GM23248 (cell line): Measurements from ENCODE around the gene SLC13A5. TPM values are rescaled to one million over a fixed set of nuclear protein-coding genes. Genes with fewer than 3 reads are reported as not detected.
"Not testable (repeated sequence)": the region's sequence is repeated elsewhere in the genome, so short reads cannot be mapped to it uniquely, and the experiment has no call there.

Experiments used
- DNase-seq: peaks from one replicate; pipeline ENCODE4 v3.0.0-alpha.2; 2015
- H2AFZ ChIP-seq: fragments of 200-600 bp; sonication (generic); 2 replicates; pipeline ENCODE4 v1.6.1; 2016; ENCODE audit warnings: antibody characterized with exemption
- H3F3A ChIP-seq: fragments of 200-600 bp; sonication (generic); 2 replicates; pipeline ENCODE4 v1.6.1; 2016; ENCODE audit warnings: mild to moderate bottlenecking, antibody characterized with exemption, mixed run types; ENCODE audit not compliant: insufficient read depth
- H3K27ac ChIP-seq: fragments of 200-600 bp; sonication (generic); 2 replicates; pipeline ENCODE4 v1.5.1; 2016; ENCODE audit warnings: mild to moderate bottlenecking
- H3K27me3 ChIP-seq: fragments of 200-600 bp; sonication (generic); replicated peaks from 2 replicates; pipeline ENCODE4 v1.6.1; 2016; ENCODE audit warnings: mild to moderate bottlenecking; ENCODE audit not compliant: insufficient read depth
- H3K36me3 ChIP-seq: fragments of 200-600 bp; sonication (generic); 2 replicates; pipeline ENCODE4 v1.6.1; 2016; ENCODE audit warnings: low read depth, mild to moderate bottlenecking
- H3K4me1 ChIP-seq: fragments of 200-600 bp; sonication (generic); 2 replicates; pipeline ENCODE4 v1.6.1; 2016; ENCODE audit warnings: mild to moderate bottlenecking; ENCODE audit not compliant: insufficient read depth
- H3K4me2 ChIP-seq: fragments of 200-600 bp; sonication (generic); one replicate; pipeline ENCODE4 v1.6.1; 2016; ENCODE audit warnings: mild to moderate bottlenecking; ENCODE audit not compliant: unreplicated experiment
- H3K4me3 ChIP-seq: fragments of 200-600 bp; sonication (generic); 2 replicates; pipeline ENCODE4 v1.5.1; 2016; ENCODE audit warnings: mild to moderate bottlenecking
- H3K79me2 ChIP-seq: fragments of 200-600 bp; sonication (generic); 2 replicates; pipeline ENCODE4 v1.6.1; 2016; ENCODE audit warnings: mild to moderate bottlenecking; ENCODE audit not compliant: insufficient read depth
- H3K9ac ChIP-seq: fragments of 200-600 bp; sonication (generic); 2 replicates; pipeline ENCODE4 v1.6.1; 2016; ENCODE audit warnings: mild to moderate bottlenecking
- H3K9me2 ChIP-seq: fragments of 200-600 bp; sonication (generic); 2 replicates; pipeline ENCODE4 v1.6.1; 2016; ENCODE audit warnings: mixed run types, mild to moderate bottlenecking, moderate library complexity; ENCODE audit not compliant: insufficient read depth
- H3K9me3 ChIP-seq: fragments of 200-600 bp; sonication (generic); one replicate; pipeline ENCODE4 v1.6.1; 2017; ENCODE audit warnings: low read depth
- H4K20me1 ChIP-seq: fragments of 200-600 bp; sonication (generic); 2 replicates; pipeline ENCODE4 v1.6.0; 2016; ENCODE audit not compliant: insufficient read depth
- EZH2 ChIP-seq: fragments of 200-600 bp; sonication (generic); IDR thresholded peaks from 2 replicates; pipeline ENCODE4 v1.6.1; 2018; ENCODE audit warnings: antibody characterized with exemption, mild to moderate bottlenecking; ENCODE audit not compliant: insufficient read depth, poor library complexity, severe bottlenecking
- EZH2phosphoT487 ChIP-seq: fragments of 200-600 bp; sonication (generic); IDR thresholded peaks from 2 replicates; pipeline ENCODE4 v1.6.1; 2018; ENCODE audit warnings: antibody characterized with exemption, moderate library complexity, mild to moderate bottlenecking, low read depth; ENCODE audit not compliant: insufficient read depth
- WGBS, 2 experiments: methylation state at CpG; one replicate each; pipeline ENCODE4 v1.1.6; 2015 to 2017; ENCODE audit warnings: low lambda C conversion rate in 2 of 2, low coverage in 1 of 2; ENCODE audit errors: missing lambda C conversion rate in 2 of 2; 5-methylcytosine and 5-hydroxymethylcytosine counted together
- in situ Hi-C: fragments of 300-500 bp; cut with MboI; formaldehyde crosslinking; loops from 2 replicates; pipeline ENCODE4 v1.15.0; 2020
- polyA plus RNA-seq: library from polyadenylated mRNA; unstranded; fragments of >200 nt; fragmentation: Nextera tagmentation; extraction: Ambion mirVana; gene quantifications from 2 replicates; pipeline ENCODE4 v1.2.1, GENCODE V29; 2016
- total RNA-seq: library from RNA; depleted of rRNA; stranded (reverse); fragments of >200 nt; shearing (Covaris generic); gene quantifications from 2 replicates; pipeline ENCODE4 v1.2.3, GENCODE V29; 2014

SLC13A5 gene
- total and polyA plus RNA-seq, 2 experiments from 2014 or later: not detected

GRCh38 chr17:6695565-6695964 lies 17.6 kb downstream of the SLC13A5 start:
- Histone ChIP-seq H3K9ac (no peak overlapping the region), H3K27ac (no peak overlapping the region), H3K4me1 (no peaks in the 10 kb centered on the region), H2AFZ (no peak overlapping the region), H3K4me3 (no peak overlapping the region), H3K9me3 (no peaks in the 10 kb centered on the region), H3K36me3 (no peaks in the 10 kb centered on the region), H3K9me2 (no peaks in the 10 kb centered on the region), H3K27me3 (peaks cover 13% of the 10 kb centered on the region; the same call in 1 of the 2 replicates), H3K79me2 (no peaks in the 10 kb centered on the region), H4K20me1 (no peaks in the 10 kb centered on the region), H3K4me2 (no peak overlapping the region), H3F3A (no peaks in the 10 kb centered on the region)
- in situ Hi-C loops: no loop called here
- 63 to 65% methylated on average over 13 of the region's 13 CpGs for WGBS, 2 experiments
- TF ChIP-seq EZH2 (no peak), EZH2phosphoT487 (no peak)
- DNase-seq: no peak

DNA sequence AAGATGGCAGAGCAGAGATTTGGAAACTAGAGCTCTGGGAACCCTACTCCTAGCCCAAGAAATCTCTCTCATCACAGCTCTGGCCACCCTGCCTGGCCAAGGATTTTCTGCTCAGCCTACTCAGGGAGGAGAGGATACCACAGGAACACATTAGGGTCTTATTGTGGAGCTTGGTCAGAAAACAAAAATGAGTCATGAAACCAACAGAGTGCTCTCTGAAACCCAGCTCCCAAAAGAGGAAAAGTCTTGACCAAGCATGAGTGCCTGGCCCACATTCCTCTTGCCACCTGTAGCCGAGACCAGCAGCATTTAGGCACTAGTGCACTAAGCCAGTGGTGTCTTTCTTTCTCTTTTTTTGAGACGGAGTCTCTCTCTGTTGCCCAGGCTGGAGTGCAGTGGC lies 18.1 kb downstream of the SLC13A5 start:
- H3K4me1 ChIP-seq: no peaks in the 10 kb centered on the region
- no peaks in the 10 kb centered on the region for H3K36me3 ChIP-seq
- no peak overlapping the region for H3K9ac ChIP-seq
- in situ Hi-C loops: no loop called here
- H3K9me2 ChIP-seq: no peaks in the 10 kb centered on the region
- no peaks in the 10 kb centered on the region for H3K79me2 ChIP-seq
- H4K20me1 ChIP-seq: no peaks in the 10 kb centered on the region
- no peak for DNase-seq
- no peaks in the 10 kb centered on the region for H3F3A ChIP-seq
- no peak overlapping the region for H3K4me3 ChIP-seq
- H3K27ac ChIP-seq: no peak overlapping the region
- WGBS, 2 experiments: 60 to 66% methylated on average over 2 of the region's 2 CpGs
- H3K4me2 ChIP-seq: no peak overlapping the region
- H2AFZ ChIP-seq: no peak overlapping the region
- peaks cover 13% of the 10 kb centered on the region; the same call in 1 of the 2 replicates for H3K27me3 ChIP-seq
- no peaks in the 10 kb centered on the region for H3K9me3 ChIP-seq
- no peak for TF ChIP-seq EZH2

DNA sequence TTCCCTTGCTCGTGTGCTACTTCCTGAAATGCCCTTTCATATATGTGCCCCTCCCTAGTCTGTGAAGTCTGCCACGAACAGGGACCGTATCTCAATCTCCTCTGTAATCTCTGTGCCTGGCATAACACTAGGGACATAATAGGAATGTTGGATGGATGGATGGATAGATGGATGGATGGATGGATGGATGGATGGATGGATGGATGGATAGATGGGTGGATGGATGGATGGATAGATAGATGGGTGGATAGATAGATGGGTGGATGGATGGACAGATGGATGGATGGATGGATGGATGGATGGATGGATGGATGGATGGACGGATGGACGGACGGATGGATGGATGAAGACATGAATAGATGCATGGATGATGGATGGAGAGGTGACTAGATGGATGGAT lies 21.2 kb downstream of the SLC13A5 start:
- 54 to 60% methylated on average over 4 to 6 of the region's 6 CpGs for WGBS, 2 experiments
- H3F3A ChIP-seq, H3K27ac ChIP-seq, DNase-seq, H3K36me3 ChIP-seq, in situ Hi-C loops, H3K79me2 ChIP-seq, H3K9me2 ChIP-seq, H2AFZ ChIP-seq, H3K9ac ChIP-seq, H3K4me3 ChIP-seq, H3K4me2 ChIP-seq, H3K4me1 ChIP-seq, H3K9me3 ChIP-seq, H4K20me1 ChIP-seq: not testable (repeated sequence)
- H3K27me3 ChIP-seq: peaks cover 17% of the 10 kb centered on the region

DNA sequence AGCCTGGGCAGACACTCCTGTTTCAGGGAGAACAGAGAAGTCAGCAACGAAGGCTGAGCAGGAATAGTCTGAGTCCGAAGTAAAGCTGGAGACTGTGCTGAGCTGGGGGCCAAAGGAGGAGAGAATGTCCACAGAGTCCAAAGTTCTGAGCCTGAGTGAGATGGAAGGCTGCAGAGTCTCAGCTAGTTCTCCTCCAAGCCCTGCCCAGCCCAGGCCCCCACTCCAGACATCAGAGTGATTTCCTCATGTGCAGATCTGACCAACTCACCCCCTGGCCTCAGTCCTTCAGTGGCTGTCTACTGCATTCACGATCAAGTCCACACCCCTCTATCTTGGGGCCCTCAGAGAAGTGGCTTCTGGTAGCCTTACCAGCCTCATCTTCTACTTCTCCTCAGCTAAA lies 21.6 kb downstream of the SLC13A5 start:
- no peaks in the 10 kb centered on the region for H3K79me2 ChIP-seq
- no peaks in the 10 kb centered on the region for H3K9me2 ChIP-seq
- in situ Hi-C loops: no loop called here
- no peak overlapping the region for H3K9ac ChIP-seq
- no peaks in the 10 kb centered on the region for H3K36me3 ChIP-seq
- TF ChIP-seq EZH2 (no peak), EZH2phosphoT487 (no peak)
- H2AFZ ChIP-seq: no peak overlapping the region
- H4K20me1 ChIP-seq: no peaks in the 10 kb centered on the region
- no peaks in the 10 kb centered on the region for H3F3A ChIP-seq
- no peaks in the 10 kb centered on the region for H3K9me3 ChIP-seq
- H3K4me3 ChIP-seq: no peak overlapping the region
- H3K4me2 ChIP-seq: no peak overlapping the region
- DNase-seq: no peak
- H3K27me3 ChIP-seq: peaks cover 21% of the 10 kb centered on the region
- 35 to 44% methylated on average over 3 of the region's 3 CpGs for WGBS, 2 experiments
- H3K27ac ChIP-seq: no peak overlapping the region
- H3K4me1 ChIP-seq: no peaks in the 10 kb centered on the region

DNA sequence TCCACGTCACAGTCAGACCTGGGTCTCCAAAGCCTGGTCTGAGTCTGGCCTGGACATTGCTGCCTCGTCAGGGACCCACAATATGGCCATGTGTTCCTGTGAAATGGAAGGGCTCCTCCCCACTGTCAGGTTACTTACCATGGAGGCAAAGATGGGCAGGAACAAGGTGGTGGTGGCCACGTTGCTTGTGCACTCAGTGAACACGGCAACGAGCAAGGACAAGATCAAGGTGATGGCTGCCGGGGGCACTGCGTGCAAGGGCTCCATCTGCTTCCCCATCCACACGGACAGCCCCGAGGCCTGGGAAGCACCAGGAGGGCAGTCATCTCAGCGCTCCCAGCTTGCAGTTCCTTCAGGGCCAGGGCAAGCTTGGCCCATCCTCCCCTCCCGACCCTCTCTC lies 22.5 kb downstream of the SLC13A5 start:
- Histone ChIP-seq H3K36me3 (no peaks in the 10 kb centered on the region), H3K4me1 (no peaks in the 10 kb centered on the region), H3K4me3 (no peak overlapping the region), H3F3A (no peaks in the 10 kb centered on the region), H3K79me2 (no peaks in the 10 kb centered on the region), H3K4me2 (no peak overlapping the region), H3K27ac (no peak overlapping the region), H3K9me2 (no peaks in the 10 kb centered on the region), H2AFZ (no peak overlapping the region), H3K9me3 (no peaks in the 10 kb centered on the region), H4K20me1 (no peaks in the 10 kb centered on the region), H3K9ac (no peak overlapping the region), H3K27me3 (peaks cover 30% of the 10 kb centered on the region)
- in situ Hi-C loops: no loop called here
- TF ChIP-seq EZH2phosphoT487 (no peak), EZH2 (no peak)
- no peak for DNase-seq
- WGBS, 2 experiments: 58% methylated on average over 11 of the region's 11 CpGs
